Left ventricle myocardium superior (tissue), 1 donor: ENCODE measurements around the gene AGT. TPM values are rescaled to one million over a fixed set of nuclear protein-coding genes. Genes with fewer than 3 reads are reported as not detected.
A peak's percentile ranks its signal among the peaks of the same experiment; 100 is the strongest.
"Not testable (repeated sequence)": the region's sequence is repeated elsewhere in the genome, so short reads cannot be mapped to it uniquely, and the experiment has no call there.

Experiments used
- ATAC-seq: fragments of 200-7000 bp; cut with Tn5 transposase; one replicate; pipeline ENCODE4 v1.9.1; 2020; ENCODE audit warnings: mild to moderate bottlenecking, moderate library complexity
- DNase-seq: peaks from one replicate; pipeline ENCODE4 v3.0.0-alpha.2; 2020
- intact Hi-C: fragments of 100-400 bp; cut with micrococcal nuclease; formaldehyde crosslinking; loops from one replicate; pipeline ENCODE4 v1.11.0; 2022
- total RNA-seq: library from RNA; stranded (reverse); fragmentation: NEBNext Ultra II Directional; extraction: Animal tissue kit (Norgen Biotek cat#: 25700); gene quantifications from one replicate; pipeline ENCODE4 v1.2.1, GENCODE V29; 2021
- donor health status: DM: no; HTN: yes; CAD: no; lungs with severe emphysema.

AGT gene
- total RNA-seq, 1 donor from 2014 or later = 54.9 TPM

DNA sequence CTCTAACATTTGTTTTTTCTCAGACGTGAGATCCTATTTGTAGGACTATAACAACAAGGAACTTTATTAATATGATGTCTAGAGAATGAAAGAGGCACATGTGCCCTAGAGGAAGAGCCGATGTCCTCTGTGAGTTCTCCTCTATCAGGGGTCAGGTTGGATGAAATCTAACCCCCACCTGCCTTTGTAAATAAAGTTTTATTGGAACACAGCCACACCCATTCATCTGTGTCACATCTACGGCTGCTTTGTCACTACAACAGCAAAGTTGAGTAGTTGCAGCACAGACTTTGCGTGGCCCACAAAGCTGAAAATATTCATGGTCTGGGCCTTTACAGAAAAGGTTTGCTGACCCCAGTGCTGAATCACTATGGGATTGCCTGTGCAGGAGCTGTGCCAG is 32.7 kb upstream of the AGT start:
- intact Hi-C loops = no loop called here
- DNase-seq (no peak), ATAC-seq (no peak)

- DNase-seq (no peak), ATAC-seq (no peak)
- intact Hi-C loops = no loop called here
These were observed 31.1 kb upstream of the AGT start for GRCh38 chr1:230745071-230745470.

GRCh38 chr1:230744382-230744781 is 30.5 kb upstream of the AGT start:
- ATAC-seq (no peak), DNase-seq (no peak)
- intact Hi-C loops = no loop called here

DNA sequence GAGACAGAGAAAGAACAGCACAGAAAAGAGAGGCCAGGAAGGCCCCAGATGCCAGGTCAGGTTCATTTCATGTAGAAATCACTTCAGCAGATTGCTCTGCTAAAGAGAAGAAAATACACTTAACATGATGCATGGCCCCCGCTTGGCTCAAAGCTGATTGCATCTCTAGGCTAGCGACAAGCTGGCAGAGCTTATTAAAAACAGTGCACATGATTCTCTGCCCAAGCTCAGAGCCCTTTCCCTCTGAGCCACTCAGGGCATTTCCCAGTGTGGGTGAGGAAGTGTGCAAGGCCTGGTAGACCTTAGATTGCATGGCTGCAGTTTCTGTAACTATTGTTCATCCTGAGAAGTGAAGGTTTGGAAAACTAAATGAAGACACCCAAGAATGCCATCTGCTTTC is 30.0 kb upstream of the AGT start:
- ATAC-seq = no peak
- no peak for DNase-seq
- intact Hi-C loops = no loop called here

- ATAC-seq (no peak), DNase-seq (no peak)
- intact Hi-C loops = no loop called here
These were observed 25.8 kb upstream of the AGT start for GRCh38 chr1:230739564-230740290.

DNA sequence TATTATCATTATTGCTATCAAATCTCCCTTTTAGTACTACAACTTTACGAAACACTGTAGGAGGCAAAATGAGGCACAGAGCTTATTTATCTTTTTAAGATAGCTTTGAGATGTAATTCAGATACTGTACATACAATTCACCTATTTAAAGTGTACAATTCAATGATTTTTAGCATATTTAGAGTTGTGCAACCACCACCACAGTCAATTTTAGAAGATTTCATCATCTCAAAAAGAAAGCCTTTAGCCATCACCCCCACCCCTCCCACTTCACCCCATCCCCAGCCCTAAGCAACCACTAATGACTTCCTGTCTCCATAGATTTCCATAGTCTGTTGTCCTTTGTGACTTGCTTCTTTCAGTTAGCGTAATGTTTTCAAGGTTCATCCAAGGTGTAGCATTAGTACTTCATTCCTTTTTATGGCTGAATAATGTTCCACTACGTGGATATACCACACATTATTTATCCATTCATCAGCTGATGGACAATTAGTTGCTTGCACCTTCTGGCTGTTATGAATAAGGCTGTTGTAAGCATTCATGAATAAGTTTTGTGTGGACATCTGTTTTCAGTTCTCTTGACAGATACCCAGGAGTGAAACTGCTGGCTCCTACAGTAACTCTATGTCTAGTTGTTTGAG is 23.8 kb upstream of the AGT start:
- intact Hi-C loops = no loop called here
- DNase-seq (no peak), ATAC-seq (no peak)

- intact Hi-C loops = no loop called here
- DNase-seq (no peak), ATAC-seq (no peak)
These were observed 21.5 kb upstream of the AGT start for GRCh38 chr1:230735447-230735846.

DNA sequence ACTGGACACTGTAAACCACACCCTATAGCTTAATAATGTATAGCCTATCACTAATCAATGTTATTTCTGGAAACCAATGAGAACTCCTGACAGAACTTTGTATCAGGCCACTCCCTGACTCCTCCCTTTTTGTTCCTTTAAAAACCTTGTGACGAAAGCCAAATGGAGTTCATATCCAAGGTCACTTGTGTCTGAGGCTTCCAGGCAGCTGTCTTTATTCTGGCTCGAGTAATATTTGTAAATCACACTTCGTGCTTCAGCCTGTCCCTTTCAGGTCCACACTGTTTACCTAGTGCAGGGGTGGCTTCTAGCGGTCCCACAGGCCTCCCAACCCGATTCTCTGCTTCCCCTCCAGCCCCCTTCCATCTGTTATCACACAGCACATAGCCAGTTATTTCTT is 17.1 kb upstream of the AGT start:
- ATAC-seq (peak; percentile 77), DNase-seq (no peak)
- intact Hi-C loops = no loop called here

DNA sequence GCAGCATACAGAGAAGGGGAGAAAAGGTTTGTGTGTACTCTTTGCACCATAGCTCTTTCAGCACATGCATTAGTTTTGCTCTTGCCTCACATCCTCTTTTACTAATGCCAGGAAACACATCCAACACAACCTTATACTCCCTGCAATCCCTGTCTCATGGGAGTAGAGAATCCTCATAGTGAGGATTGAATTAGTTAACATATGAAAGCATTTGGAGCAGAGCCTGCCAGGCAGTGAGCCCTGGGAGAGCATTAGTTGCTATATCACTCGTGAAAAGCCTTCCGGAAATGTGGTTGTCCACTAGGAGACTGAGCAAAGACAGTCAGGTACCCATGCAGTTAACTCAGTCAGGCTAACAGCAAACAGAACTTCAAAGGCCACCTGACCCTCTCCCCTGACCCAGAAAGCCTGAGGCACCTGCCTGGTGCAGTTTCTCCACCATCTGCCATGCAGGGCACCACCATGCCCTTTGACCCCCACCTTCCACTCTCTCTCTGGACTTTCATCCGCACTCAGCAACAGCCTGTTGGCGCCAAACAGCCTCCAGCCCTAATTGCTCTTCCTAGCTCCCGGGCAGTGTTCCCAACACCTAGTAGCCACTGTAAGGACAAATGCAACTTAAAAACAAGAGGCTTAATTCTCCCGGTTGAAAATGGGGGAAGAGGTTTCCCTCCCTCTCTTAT is 14.9 kb upstream of the AGT start:
- intact Hi-C loops = no loop called here
- DNase-seq (peak; percentile 56), ATAC-seq (peak; percentile 52)

DNA sequence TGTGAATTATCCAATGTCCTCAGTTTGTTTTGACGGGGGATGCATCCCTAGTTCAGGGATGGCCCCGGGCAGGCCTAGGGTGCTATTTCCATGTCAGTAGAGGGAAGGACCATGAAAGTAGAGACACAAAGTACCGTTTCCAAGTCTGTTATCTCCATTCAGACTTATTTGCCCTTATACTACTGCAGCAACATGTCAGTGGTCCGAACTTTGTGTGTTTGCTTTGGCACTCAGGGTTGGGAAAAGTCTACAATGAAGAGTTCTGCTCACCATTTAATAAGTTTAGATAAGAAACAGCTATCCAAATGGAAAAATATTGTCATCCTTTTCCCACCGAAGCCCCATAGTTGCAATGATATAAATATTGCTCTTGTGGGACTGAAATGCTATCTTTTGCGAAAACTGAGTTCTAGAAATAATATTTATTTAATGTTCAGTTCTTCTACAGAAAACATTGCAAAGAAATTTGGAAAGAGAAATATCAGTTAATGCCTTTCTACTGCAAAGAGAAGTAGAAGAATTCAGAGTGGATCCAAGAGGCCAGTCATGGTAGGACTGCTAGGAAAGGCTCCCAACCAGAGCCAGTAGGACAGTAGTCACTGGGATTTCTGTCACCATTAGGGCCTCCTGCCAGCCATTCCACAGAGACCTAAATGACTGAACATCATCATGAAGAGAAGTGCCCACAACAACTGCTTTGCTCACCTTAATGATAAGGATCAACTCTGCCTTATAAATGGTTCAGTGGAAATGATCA is 11.5 kb upstream of the AGT start:
- ATAC-seq (peak; percentile 79), DNase-seq (no peak)
- intact Hi-C loops = no loop called here

GRCh38 chr1:230721849-230722522 is 8.1 kb upstream of the AGT start:
- ATAC-seq, DNase-seq, intact Hi-C loops: not testable (repeated sequence)

DNA sequence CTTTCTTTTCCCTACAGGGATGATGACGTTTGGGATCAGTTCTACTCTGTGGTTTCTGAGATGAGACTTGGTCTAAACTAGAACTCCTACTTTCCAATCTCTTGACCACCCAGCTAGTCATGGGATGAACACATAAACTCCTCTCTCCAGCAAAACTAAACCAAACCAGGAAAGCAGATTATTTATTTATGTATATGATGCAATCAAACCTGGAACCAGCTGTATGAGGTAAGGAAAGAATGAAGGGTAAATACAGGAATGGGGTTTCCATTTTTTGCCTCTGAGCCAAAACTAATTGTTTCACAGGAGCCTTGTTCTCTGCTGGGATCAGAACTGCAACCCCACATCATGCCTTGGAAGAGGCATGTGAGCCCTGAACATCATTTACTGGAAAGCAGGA is 3.3 kb upstream of the AGT start:
- no peak for DNase-seq
- ATAC-seq = no peak
- intact Hi-C loops = no loop called here

DNA sequence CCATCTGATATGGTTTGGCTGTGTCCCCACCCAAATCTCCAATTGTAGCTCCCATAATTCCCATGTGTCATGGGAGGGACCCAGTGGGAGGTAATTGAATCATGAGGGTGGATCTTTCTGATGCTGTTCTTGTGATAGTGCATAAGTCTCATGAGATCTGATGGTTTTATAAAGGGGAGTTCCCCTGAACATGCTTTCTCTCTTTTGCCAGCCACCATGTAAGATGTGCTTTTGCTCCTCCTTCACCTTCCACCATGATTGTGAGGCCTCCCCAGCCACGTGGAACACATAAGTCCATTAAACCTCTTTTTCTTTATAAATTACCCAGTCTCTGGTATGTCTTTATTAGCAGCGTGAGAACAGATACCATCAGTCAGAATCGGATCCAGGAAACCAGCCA is 2.5 kb upstream of the AGT start:
- intact Hi-C loops, DNase-seq, ATAC-seq: not testable (repeated sequence)

DNA sequence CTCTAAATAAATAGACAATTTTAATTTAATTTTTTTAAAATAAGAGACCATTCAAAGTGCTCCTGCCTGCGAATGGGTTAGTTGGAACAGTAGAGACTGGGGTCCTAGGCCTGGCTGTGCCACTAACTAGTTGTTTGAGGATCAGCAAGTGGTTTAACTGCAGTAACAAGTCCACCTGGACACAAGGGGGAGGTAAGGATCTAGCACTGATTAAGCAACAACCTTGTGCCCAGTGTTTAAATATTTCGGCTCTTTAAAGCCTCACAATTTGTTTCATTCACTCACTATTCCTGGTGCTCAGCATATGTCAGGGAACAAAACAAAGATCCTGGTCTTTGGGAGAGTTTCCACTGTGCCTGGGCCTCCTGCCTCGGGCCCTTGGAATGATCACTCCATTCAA is 1.6 kb upstream of the AGT start:
- intact Hi-C loops = no loop called here
- no peak for ATAC-seq
- no peak for DNase-seq

- intact Hi-C loops = no loop called here
- ATAC-seq (peak; percentile 15), DNase-seq (no peak)
These were observed 391 bp downstream of the AGT start for GRCh38 chr1:230713547-230713914.

GRCh38 chr1:230713138-230713537 is 784 bp downstream of the AGT start:
- intact Hi-C loops = no loop called here
- DNase-seq = no peak

GRCh38 chr1:230712470-230712942 is 1.4 kb downstream of the AGT start:
- DNase-seq (no peak), ATAC-seq (no peak)
- intact Hi-C loops = no loop called here

More at GRCh38 chr1:230713138-230713537, 784 bp downstream of the AGT start:
- no peak for ATAC-seq

GRCh38 chr1:230711245-230711644 is 2.7 kb downstream of the AGT start:
- intact Hi-C loops = no loop called here
- ATAC-seq (no peak), DNase-seq (no peak)

DNA sequence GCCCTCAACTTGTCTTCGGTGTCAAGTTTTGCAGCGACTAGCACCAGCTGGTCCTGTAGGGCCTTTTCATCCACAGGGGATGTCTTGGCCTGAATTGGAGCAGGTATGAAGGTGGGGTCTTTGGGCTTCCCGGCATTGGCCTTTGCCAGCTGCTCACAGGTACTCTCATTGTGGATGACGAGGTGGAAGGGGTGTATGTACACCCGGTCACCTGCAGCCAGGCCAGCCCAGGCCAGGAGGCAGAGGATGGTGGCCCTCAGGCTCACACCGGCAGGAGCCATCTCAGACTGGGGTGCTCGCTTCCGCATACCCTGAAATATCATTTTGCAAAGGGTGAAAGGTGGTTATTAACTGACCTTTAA is 3.4 kb downstream of the AGT start:
- ATAC-seq = no peak
- intact Hi-C loops = no loop called here
- no peak for DNase-seq
